HUDEP-2 (cell line): ENCODE measurements around the gene PKD1.

Source experiments
- DNase-seq, 76 experiments: peaks; one replicate each; lab custom pipeline; 2025; ENCODE audit not compliant: unreplicated experiment in 76 of 76; lab: John Stamatoyannopoulos, UW

PKD1 gene

GRCh38 chr16:2135770-2136490 is at the start of gene PKD1:
TSS of gene PKD1 (minus strand) at chr16:2135898. CDS start at chr16:2135689, 209 bp downstream.
- DNase-seq = peak in 74 of 76 experiments; percentile 36 to 98 (median 90)

DNA sequence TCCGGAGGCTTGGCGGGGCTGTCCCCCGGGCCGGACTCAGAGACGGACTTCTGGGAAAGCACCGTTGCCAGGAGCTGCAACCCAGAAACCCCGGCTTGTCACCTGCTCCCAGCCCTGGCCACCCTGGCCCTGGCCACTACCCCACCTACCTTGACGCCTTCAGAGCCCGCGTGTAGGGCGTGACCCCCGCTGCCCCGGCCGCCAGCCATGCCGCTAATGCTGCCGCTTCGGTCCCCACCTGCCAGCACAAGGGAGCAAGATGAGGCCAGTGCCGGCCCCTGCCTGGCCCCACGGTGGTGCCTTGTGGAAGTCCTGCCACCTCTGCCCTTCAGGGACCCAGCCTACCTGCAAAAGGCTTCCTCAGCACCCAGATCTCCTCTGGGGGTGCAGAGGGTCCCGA is 49.3 kb upstream of the PKD1 start:
- no peak for DNase-seq

GRCh38 chr16:2184346-2184745 is 48.6 kb upstream of the PKD1 start:
- DNase-seq = no peak

- DNase-seq = no peak
Measured at GRCh38 chr16:2183671-2184070, 48.0 kb upstream of the PKD1 start.

- DNase-seq = no peak
Measured at GRCh38 chr16:2181952-2182351, 46.3 kb upstream of the PKD1 start.

- DNase-seq = peak in 2 of 76 experiments; percentile 4 to 11
Measured at GRCh38 chr16:2180962-2181923, 45.5 kb upstream of the PKD1 start.

GRCh38 chr16:2180461-2180860 is 44.8 kb upstream of the PKD1 start:
- DNase-seq = no peak

DNA sequence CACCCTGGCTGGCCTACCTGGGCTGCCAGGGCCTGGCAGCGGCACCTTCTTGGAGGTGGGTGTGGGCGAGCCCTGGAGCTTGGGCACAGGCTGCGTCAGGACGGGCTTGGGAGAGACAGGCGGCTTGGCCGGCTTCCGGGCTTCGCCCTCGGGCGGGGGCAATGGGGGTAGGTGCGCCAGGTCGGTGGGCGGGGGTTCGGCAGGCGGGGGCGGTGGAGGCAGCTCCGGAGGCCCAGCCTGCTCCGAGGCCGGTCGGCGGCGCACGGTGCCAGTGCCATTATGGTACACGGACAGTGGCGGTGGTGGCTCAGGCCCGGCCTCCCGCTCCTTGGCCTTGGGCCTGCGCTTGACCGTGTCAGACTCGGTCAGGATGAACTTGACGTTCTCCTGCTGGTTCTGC is 43.9 kb upstream of the PKD1 start:
- no peak for DNase-seq

GRCh38 chr16:2179107-2179501 is 43.4 kb upstream of the PKD1 start:
- no peak for DNase-seq

GRCh38 chr16:2178321-2179106 is 42.8 kb upstream of the PKD1 start:
- DNase-seq = peak in 54 of 76 experiments; percentile 7 to 74 (median 50)

DNA sequence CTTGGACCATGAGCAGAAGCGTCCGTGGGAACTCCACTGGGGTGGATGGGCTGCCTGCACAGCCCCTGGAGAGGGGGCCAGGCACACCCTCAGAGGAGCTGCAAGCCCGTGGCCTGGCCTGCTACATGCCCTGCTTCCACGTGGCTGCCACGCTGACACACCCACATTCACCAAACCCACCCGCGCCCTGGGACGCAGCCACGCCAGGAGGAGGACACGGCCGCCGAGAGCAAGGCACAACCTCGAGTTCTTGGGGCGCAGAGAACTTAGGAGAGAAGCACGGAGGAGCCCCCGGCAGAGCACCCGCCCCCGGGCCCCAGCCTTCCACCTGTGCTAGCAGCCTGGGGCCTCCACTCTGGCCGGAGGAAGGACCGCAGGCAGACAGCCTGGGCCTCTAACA is 41.9 kb upstream of the PKD1 start:
- no peak for DNase-seq

- no peak for DNase-seq
Measured at GRCh38 chr16:2177101-2177500, 41.4 kb upstream of the PKD1 start.

- DNase-seq = no peak
Measured at GRCh38 chr16:2176047-2176446, 40.3 kb upstream of the PKD1 start.

DNA sequence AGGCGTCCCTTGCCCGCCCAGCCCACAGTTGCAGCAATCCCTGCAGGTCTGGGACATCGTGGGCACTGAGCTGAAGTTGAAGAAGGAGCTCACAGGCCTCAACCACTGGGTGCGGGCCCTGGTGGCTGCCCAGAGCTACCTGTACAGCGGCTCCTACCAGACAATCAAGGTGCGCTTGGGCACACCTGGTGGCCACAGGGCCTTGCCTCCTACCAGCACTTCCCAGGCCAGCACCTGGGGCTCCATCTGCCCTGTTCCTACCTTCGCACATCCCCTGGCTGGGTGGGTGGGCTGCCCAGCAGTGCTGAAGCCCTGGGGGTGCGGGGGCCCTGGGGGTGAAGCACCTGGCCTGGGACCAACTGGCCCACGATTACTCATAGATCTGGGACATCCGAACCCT is 39.8 kb upstream of the PKD1 start:
- no peak for DNase-seq

- no peak for DNase-seq
Measured at GRCh38 chr16:2174396-2175131, 38.9 kb upstream of the PKD1 start.

DNA sequence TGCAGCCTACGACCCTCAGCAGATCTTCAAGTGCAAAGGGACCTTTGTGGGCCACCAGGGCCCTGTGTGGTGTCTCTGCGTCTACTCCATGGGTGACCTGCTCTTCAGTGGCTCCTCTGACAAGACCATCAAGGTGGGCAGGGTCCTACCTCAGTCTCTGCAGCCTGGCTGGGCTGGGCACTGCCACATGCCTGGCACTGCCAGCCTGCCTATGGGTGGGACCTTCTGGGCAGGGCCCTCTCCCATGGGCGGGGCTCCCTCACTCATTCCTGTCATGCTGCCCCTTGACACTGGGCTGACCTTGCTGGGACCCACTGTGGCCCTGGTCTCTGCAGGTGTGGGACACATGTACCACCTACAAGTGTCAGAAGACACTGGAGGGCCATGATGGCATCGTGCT is 38.2 kb upstream of the PKD1 start:
- DNase-seq = no peak

DNA sequence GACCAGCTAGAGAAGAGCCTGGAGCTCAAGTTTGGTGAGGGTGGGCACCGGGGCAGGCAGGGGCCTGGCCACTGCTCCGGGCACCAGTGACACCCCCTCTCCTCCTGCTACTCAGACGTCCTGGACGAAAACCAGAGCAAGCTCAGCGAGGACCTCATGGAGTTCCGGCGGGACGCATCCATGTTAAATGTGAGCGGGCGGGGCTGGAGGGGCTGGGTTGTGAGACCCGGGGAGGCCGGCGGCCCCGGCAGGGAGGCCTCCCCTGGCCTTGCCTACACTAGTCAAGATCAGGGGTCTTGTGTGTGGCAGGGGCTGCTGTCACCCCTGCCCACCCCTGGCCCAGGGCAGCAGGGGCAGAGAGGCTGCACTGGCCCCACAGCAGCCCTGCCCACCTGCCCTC is 37.7 kb upstream of the PKD1 start:
- DNase-seq = no peak

- no peak for DNase-seq
Measured at GRCh38 chr16:2172688-2173335, 37.1 kb upstream of the PKD1 start.

DNA sequence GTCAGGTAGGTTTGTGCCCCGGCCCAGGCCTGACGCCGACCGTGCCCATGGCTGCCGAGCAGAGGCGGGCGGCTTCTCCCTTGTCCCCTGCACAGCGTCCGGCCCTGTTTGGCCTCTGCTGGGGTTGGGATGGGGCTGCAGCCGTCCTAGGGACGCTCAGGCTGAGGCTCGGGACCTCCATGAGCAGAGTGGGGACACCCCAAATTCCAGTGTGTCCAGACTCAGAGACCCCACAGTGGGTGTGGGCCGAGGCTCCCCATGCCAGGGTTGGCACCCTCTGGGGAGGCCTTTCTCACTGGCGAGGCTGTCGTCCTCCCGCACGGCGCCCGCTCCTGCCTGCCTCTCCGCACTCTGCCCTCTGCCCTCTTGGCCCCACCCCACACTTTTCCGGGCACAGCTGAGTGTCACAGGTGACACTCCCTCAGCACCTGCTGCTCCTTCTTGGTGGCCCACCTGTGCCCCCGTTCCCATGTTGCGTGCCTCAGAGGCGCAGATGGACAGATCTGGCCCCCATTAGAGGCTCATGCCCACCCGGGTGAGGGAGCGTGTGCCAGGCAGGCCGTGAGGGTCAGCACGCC is 36.0 kb upstream of the PKD1 start:
- DNase-seq = no peak
